Loucy (cell line): ENCODE measurements around the gene SCIN.

Source experiments
- EZH2phosphoT487 ChIP-seq: fragments of 200-600 bp; IDR thresholded peaks from 2 replicates; pipeline ENCODE4 v1.6.1; 2018; ENCODE audit warnings: antibody characterized with exemption, mild to moderate bottlenecking, moderate library complexity, borderline replicate concordance
- TF ChIP-seq, protein P1 (sequence below): fragments of 200-600 bp; sonication (generic); conservative IDR thresholded peaks from 2 replicates; pipeline ENCODE4 v1.5.1; 2014; ENCODE audit warnings: mild to moderate bottlenecking, antibody characterized with exemption, low read length

DNA sequence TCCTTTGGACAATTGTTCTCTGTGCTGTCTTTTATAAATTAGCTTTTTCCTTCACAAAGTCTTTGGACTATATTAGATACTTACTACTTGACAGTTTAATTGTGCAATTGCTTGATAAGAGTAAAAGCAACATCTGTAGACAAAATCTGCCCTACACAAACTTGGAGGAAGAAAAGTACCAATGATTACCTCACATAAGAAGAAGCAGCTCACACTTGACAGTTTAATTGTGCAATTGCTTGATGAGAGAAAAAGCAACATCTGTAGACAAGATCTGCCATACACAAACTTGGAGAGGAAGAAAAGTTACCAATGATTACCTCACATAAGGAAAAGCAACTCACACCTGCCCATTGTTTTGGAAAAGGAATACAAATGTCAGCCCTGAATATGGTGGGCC is 17.1 kb upstream of the SCIN start:
- TF ChIP-seq, protein P1, sequence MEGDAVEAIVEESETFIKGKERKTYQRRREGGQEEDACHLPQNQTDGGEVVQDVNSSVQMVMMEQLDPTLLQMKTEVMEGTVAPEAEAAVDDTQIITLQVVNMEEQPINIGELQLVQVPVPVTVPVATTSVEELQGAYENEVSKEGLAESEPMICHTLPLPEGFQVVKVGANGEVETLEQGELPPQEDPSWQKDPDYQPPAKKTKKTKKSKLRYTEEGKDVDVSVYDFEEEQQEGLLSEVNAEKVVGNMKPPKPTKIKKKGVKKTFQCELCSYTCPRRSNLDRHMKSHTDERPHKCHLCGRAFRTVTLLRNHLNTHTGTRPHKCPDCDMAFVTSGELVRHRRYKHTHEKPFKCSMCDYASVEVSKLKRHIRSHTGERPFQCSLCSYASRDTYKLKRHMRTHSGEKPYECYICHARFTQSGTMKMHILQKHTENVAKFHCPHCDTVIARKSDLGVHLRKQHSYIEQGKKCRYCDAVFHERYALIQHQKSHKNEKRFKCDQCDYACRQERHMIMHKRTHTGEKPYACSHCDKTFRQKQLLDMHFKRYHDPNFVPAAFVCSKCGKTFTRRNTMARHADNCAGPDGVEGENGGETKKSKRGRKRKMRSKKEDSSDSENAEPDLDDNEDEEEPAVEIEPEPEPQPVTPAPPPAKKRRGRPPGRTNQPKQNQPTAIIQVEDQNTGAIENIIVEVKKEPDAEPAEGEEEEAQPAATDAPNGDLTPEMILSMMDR = no peak
- TF ChIP-seq EZH2phosphoT487 = no peak
